Adrenal gland (tissue), 5 donors: Measurements from ENCODE around the gene TNS1.

Source experiments
- CTCF ChIP-seq, 6 experiments: fragments of 450-650 bp in 4 of 6; fragments of 200-600 bp in 2 of 6; sonication (generic) in 1 of 6; IDR thresholded peaks; 1 replicate in 5 of 6; 2 replicates in 1 of 6; pipeline versions ENCODE4 v1.5.1 to v1.8.0; 2016 to 2021; ENCODE audit warnings: antibody characterized with exemption in 6 of 6, mild to moderate bottlenecking in 2 of 6, moderate library complexity in 1 of 6
- POLR2A ChIP-seq, 2 donors: fragments of 450-650 bp; IDR thresholded peaks; one replicate each; pipeline ENCODE4 v1.6.1; 2017; ENCODE audit warnings: antibody characterized with exemption in 2 of 2, mild to moderate bottlenecking in 2 of 2, moderate library complexity in 1 of 2
- donor health status: DM: no; HTN: no; CAD: no.

- TF ChIP-seq CTCF (IDR thresholded peaks at IDR 0.05), result peak in 5 of 6 experiments; percentile 29 to 54 (median 43)
- TF ChIP-seq POLR2A (IDR thresholded peaks at IDR 0.05), result no peak
Observed at GRCh38 chr2:217890445-217890844, 112.3 kb downstream of the TNS1 start.
